NCI-H1092 treated with DMSO at 0.1 percent for 48 hours (cell line): ENCODE measurements around the gene MAGI2.
"Not testable (repeated sequence)": the region's sequence is repeated elsewhere in the genome, so short reads cannot be mapped to it uniquely, and the experiment has no call there.

Experiments
- DNase-seq: peaks from one replicate; lab custom pipeline; 2025; lab: John Stamatoyannopoulos, UW

Gene MAGI2

GRCh38 chr7:79451580-79451979 lies 1.9 kb downstream of the MAGI2 start:
- DNase-seq = no peak

GRCh38 chr7:79442766-79443165 lies 10.7 kb downstream of the MAGI2 start:
- not testable (repeated sequence) for DNase-seq

- DNase-seq = no peak
Observed at GRCh38 chr7:79436378-79436777, 17.1 kb downstream of the MAGI2 start.

GRCh38 chr7:79434867-79435266 lies 18.6 kb downstream of the MAGI2 start:
- DNase-seq = no peak

GRCh38 chr7:79434098-79434497 lies 19.4 kb downstream of the MAGI2 start:
- no peak for DNase-seq

- DNase-seq = no peak
Observed at GRCh38 chr7:79430391-79430790, 23.1 kb downstream of the MAGI2 start.

- no peak for DNase-seq
Observed at GRCh38 chr7:79425665-79426064, 27.8 kb downstream of the MAGI2 start.

GRCh38 chr7:79421751-79422150 lies 31.7 kb downstream of the MAGI2 start:
- no peak for DNase-seq

- no peak for DNase-seq
Observed at GRCh38 chr7:79420464-79420863, 33.0 kb downstream of the MAGI2 start.

- DNase-seq = no peak
Observed at GRCh38 chr7:79414910-79415309, 38.6 kb downstream of the MAGI2 start.

GRCh38 chr7:79412915-79413314 lies 40.6 kb downstream of the MAGI2 start:
- DNase-seq = no peak

- no peak for DNase-seq
Observed at GRCh38 chr7:79412438-79412837, 41.0 kb downstream of the MAGI2 start.

GRCh38 chr7:79410345-79410744 lies 43.1 kb downstream of the MAGI2 start:
- DNase-seq = no peak

GRCh38 chr7:79407351-79407750 lies 46.1 kb downstream of the MAGI2 start:
- DNase-seq = no peak

GRCh38 chr7:79406371-79406770 lies 47.1 kb downstream of the MAGI2 start:
- DNase-seq = no peak

GRCh38 chr7:79405368-79405767 lies 48.1 kb downstream of the MAGI2 start:
- no peak for DNase-seq

- DNase-seq = peak; percentile 5
Observed at GRCh38 chr7:79403879-79404278, 49.6 kb downstream of the MAGI2 start.

- no peak for DNase-seq
Observed at GRCh38 chr7:79403451-79403850, 50.0 kb downstream of the MAGI2 start.

GRCh38 chr7:79401254-79401653 lies 52.2 kb downstream of the MAGI2 start:
- no peak for DNase-seq

GRCh38 chr7:79400222-79400621 lies 53.2 kb downstream of the MAGI2 start:
- DNase-seq = no peak

- DNase-seq = no peak
Observed at GRCh38 chr7:79398138-79398749, 55.2 kb downstream of the MAGI2 start.

GRCh38 chr7:79386688-79387422 lies 66.6 kb downstream of the MAGI2 start:
- DNase-seq = no peak

- no peak for DNase-seq
Observed at GRCh38 chr7:79381921-79382320, 71.5 kb downstream of the MAGI2 start.

- DNase-seq = no peak
Observed at GRCh38 chr7:79377097-79377496, 76.4 kb downstream of the MAGI2 start.
